ENCODE results near the gene NUDT3. TPM values are rescaled to one million over a fixed set of nuclear protein-coding genes. Genes with fewer than 3 reads are reported as not detected.
A peak's percentile ranks its signal among the peaks of the same experiment; 100 is the strongest.

NUDT3 gene
- total and polyA plus RNA-seq, 9 of the 15 experiments (the other 6 are each of a cell fraction or from before 2014, with no cell fraction given), result 5.4 to 81.2 (median 56.4) TPM

DNA sequence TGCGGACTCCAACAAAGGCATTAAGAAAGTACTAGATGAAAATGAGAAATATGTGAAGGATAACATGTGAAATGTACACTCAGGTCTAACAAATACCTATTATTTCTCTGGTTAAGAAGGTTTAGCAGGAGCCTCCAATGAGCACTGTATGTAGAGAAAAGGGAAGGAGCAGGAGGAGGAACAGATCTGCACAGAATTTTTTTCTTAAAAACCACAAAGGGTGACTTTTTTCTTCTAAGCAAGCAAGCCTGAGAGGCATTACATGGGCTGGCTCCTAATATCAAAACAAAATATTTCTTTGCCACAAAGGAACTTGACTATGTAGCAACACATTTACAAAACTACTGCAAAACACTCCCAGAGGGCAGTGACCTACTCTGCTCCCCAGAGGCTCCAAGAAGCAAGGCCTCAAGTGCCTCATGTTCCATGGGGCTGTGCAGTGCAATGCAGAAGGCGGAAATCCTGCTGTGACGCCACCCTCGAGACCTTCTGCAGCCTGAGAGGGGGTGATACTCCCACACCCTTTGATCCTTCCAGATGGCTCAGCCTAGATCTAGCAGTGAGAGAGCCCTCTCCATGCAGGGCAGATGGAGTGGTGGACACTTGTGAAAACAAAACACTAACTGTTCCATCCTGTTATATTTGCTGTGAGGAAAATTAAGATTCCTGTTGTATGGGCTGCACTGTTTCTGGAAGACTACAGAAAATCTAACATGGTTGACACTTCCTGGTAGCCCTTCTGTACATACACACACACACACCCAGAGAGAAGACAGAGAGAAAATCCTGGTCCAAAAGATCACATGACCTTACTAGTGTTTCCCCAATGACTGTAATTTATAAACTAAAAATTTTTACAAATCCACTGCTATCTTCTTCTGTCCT lies 107.7 kb downstream of the NUDT3 start:
- Histone ChIP-seq H3K4me3 (no peak overlapping the region), H3K9ac (ENCODE audit: insufficient read depth in 1 of 2, low read depth in 2 of 2, low read length in 2 of 2) (peak overlapping the region in 1 of 2 experiments; percentile 7; a peak in 1 of 4 replicates), H3K27me3 (ENCODE audit: control insufficient read depth in 2 of 2, insufficient read depth in 2 of 2, low read length in 2 of 2) (no peaks in the 10 kb centered on the region), H3K79me2 (ENCODE audit: control insufficient read depth, insufficient read depth, low read length) (peaks cover 10% of the 10 kb centered on the region), H3K4me1 (replicated peaks in 1 of 2; ENCODE audit: control insufficient read depth in 2 of 2, insufficient read depth in 2 of 2, low read length in 2 of 2) (peaks cover 8 to 52% of the 10 kb centered on the region in 2 experiments; a peak in 4 of 5 replicates), H3K9me1 (ENCODE audit: control insufficient read depth, insufficient read depth, low read length) (no peaks in the 10 kb centered on the region), H3K9me3 (replicated peaks; ENCODE audit: control insufficient read depth, insufficient read depth, low read depth, low read length) (no peaks in the 10 kb centered on the region), H3K27ac (ENCODE audit: extremely low read depth, low read depth, low read length) (peak overlapping the region; percentile 7), H3K4me2 (ENCODE audit: insufficient read depth, low read length) (peak overlapping the region; percentile 20), H3K36me3 (ENCODE audit: control insufficient read depth, insufficient read depth, low read length) (peaks cover 85% of the 10 kb centered on the region), H4K20me1 (replicated peaks; ENCODE audit: control insufficient read depth, insufficient read depth, low read length) (no peaks in the 10 kb centered on the region), H2AFZ (ENCODE audit: low read depth, low read length) (no peak overlapping the region)
- peak; percentile 84 for ATAC-seq
- intact Hi-C loops (cut with micrococcal nuclease), result loop anchor here (2.0 kb wide), 1 partner anchor 40 kb away; no protein-coding TSS in a partner anchor
- ChIA-PET POLR2A (no interaction called here), CTCF (ENCODE audit: low intra/inter-chr PET ratio) (no interaction called here)
- WGBS (ENCODE audit: insufficient coverage, low coverage, missing lambda C conversion rate), result 41% methylated on average over 4 of the region's 4 CpGs
- FAIRE-seq, result peak; percentile 84
- in situ Hi-C loops (cut with MboI), result no loop called here
- peak; percentile 69 to 93 (median 82) for DNase-seq (ENCODE audit: extremely low read depth in 1 of 4, low spot score in 3 of 4)
- no TSS peak for BruUV-seq (replicated peaks)
- no peak for TF ChIP-seq ZNF253 (CRISPR knock-in tag; conservative IDR thresholded peaks at IDR 0.05)
- no peak for TF ChIP-seq ESRRB (CRISPR knock-in tag; IDR thresholded peaks at IDR 0.05; ENCODE audit: borderline replicate concordance)
- no peak for TF ChIP-seq HEY1 (CRISPR knock-in tag; IDR thresholded peaks at IDR 0.05; ENCODE audit: borderline replicate concordance)
- TF ChIP-seq, protein P1, sequence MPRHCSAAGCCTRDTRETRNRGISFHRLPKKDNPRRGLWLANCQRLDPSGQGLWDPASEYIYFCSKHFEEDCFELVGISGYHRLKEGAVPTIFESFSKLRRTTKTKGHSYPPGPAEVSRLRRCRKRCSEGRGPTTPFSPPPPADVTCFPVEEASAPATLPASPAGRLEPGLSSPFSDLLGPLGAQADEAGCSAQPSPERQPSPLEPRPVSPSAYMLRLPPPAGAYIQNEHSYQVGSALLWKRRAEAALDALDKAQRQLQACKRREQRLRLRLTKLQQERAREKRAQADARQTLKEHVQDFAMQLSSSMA (CRISPR knock-in tag; IDR thresholded peaks at IDR 0.05), result 0 out of 2 replicates have a peak, but pooled peaks have one; percentile 40
- no peak for TF ChIP-seq FOS (IDR thresholded peaks at IDR 0.05; ENCODE audit: extremely low read depth, insufficient read length)
- no peak for TF ChIP-seq XRCC4 (IDR thresholded peaks at IDR 0.05; ENCODE audit: extremely low read depth, insufficient read depth, insufficient read length)
- peak; percentile 60 for TF ChIP-seq STAT5A (IDR thresholded peaks at IDR 0.05; ENCODE audit: borderline replicate concordance, low read length)
- no peak for TF ChIP-seq SP2 (IDR thresholded peaks at IDR 0.05; ENCODE audit: extremely low read depth, low read depth, low read length, poor library complexity, severe bottlenecking)
- TF ChIP-seq SREBF2 (CRISPR knock-in tag; IDR thresholded peaks at IDR 0.05), result no peak
- TF ChIP-seq SIRT6 (IDR thresholded peaks at IDR 0.05; ENCODE audit: low read depth, low read length), result no peak
- TF ChIP-seq ARHGAP35 (IDR thresholded peaks at IDR 0.05; ENCODE audit: partially characterized antibody), result no peak
- 0 out of 2 replicates have a peak, but pooled peaks have one; percentile 58 for TF ChIP-seq MYC (IDR thresholded peaks at IDR 0.05; ENCODE audit: low read depth, low read length)
- TF ChIP-seq MYC (CRISPR knock-in tag; IDR thresholded peaks at IDR 0.05; ENCODE audit: borderline replicate concordance, low read depth), result no peak
- TF ChIP-seq ZNF707 (CRISPR knock-in tag; conservative IDR thresholded peaks at IDR 0.05), result no peak
- peak; percentile 78 for TF ChIP-seq NCOR1 (IDR thresholded peaks at IDR 0.05)
- no peak for TF ChIP-seq CHD4 (IDR thresholded peaks at IDR 0.05; ENCODE audit: insufficient read depth, insufficient replicate concordance, low read depth, low read length, poor library complexity, severe bottlenecking)
- TF ChIP-seq NCOA2 (IDR thresholded peaks at IDR 0.05; ENCODE audit: partially characterized antibody in 2 of 2), result no peak
- TF ChIP-seq, protein P2, sequence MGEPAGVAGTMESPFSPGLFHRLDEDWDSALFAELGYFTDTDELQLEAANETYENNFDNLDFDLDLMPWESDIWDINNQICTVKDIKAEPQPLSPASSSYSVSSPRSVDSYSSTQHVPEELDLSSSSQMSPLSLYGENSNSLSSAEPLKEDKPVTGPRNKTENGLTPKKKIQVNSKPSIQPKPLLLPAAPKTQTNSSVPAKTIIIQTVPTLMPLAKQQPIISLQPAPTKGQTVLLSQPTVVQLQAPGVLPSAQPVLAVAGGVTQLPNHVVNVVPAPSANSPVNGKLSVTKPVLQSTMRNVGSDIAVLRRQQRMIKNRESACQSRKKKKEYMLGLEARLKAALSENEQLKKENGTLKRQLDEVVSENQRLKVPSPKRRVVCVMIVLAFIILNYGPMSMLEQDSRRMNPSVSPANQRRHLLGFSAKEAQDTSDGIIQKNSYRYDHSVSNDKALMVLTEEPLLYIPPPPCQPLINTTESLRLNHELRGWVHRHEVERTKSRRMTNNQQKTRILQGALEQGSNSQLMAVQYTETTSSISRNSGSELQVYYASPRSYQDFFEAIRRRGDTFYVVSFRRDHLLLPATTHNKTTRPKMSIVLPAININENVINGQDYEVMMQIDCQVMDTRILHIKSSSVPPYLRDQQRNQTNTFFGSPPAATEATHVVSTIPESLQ (CRISPR knock-in tag; IDR thresholded peaks at IDR 0.05), result no peak
